ENCODE measurements around the gene COL6A6.

The COL6A6 gene

DNA sequence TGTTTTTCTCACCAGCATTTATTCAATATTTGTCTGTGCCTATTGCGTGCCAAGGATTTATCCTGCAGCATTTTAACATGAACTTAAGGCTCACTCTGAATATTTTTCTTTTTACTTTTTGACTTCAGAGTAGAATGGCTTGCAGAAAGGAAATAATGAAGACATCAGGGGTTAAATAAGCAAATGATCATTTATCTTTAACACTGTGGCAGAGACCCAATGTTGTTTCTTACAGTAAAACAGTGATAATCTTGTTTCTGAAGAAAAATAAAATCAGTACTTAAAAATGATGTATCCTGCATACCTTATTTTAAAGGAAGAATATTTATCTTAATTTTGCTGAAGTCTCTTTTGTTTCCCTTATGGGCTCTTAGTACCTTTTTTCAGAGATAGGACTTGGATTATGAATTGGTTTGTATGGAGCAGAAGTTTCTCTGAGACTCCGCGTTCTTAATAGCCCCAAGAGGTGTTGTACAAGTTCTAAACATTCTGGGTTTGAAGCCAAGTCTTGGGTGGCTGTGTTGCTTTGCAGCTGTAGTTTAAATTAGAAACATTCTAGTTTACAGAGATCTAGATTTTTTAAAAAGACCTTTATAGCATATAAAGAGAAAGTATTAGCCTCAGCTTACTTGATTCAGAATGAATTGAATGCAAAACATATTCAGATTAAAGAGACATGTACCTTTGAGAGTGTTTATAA lies 40.5 kb downstream of the COL6A6 start:
- no peaks in the 10 kb centered on the region for H3K27me3 ChIP-seq (ENCODE audit: control insufficient read depth in 1 of 2, insufficient read depth in 1 of 2, low read length in 2 of 2)
- no peaks in the 10 kb centered on the region for H3K79me1 ChIP-seq (replicated peaks; ENCODE audit: low read length, poor library complexity, severe bottlenecking)
- H3K4me2 ChIP-seq (ENCODE audit: low read length, poor library complexity, severe bottlenecking), result no peak overlapping the region
- no peak overlapping the region for H4K91ac ChIP-seq (ENCODE audit: low read length)
- H3K36me3 ChIP-seq (ENCODE audit: control insufficient read depth in 1 of 2, insufficient read depth in 2 of 2, low read depth in 1 of 2, low read length in 2 of 2), result no peaks in the 10 kb centered on the region
- 93% methylated on average over 3 of the region's 3 CpGs for WGBS
- H4K8ac ChIP-seq (ENCODE audit: low read length), result no peak overlapping the region
- H3K27ac ChIP-seq (ENCODE audit: low read length, poor library complexity, severe bottlenecking), result no peak overlapping the region
- no peak for DNase-seq
- H3K4ac ChIP-seq (ENCODE audit: low read depth in 1 of 2, low read length in 2 of 2), result no peak overlapping the region
- no peak overlapping the region for H2BK5ac ChIP-seq (ENCODE audit: low read depth, low read length, poor library complexity, severe bottlenecking)
- H3K9me3 ChIP-seq (ENCODE audit: control insufficient read depth, low read length), result peaks cover 5% of the 10 kb centered on the region
- no peak overlapping the region for H3K9ac ChIP-seq (ENCODE audit: low read length)
- no peak overlapping the region for H2AK5ac ChIP-seq (ENCODE audit: low read length, severe bottlenecking)
- H2BK12ac ChIP-seq (ENCODE audit: low read length in 2 of 2), result no peak overlapping the region
- H3K4me1 ChIP-seq (ENCODE audit: control insufficient read depth, insufficient read depth, low read depth, low read length), result no peaks in the 10 kb centered on the region
- no peak overlapping the region for H2AFZ ChIP-seq (ENCODE audit: low read depth, low read length)
- H2BK15ac ChIP-seq (ENCODE audit: low read depth, poor library complexity, severe bottlenecking), result no peak overlapping the region
- no peak overlapping the region for H3K23ac ChIP-seq (ENCODE audit: low read length in 2 of 2)
- no peak overlapping the region for H2BK120ac ChIP-seq (ENCODE audit: low read depth, low read length)
- no peak overlapping the region for H3K18ac ChIP-seq (ENCODE audit: low read depth in 1 of 2, low read length in 2 of 2)
- H3K14ac ChIP-seq (ENCODE audit: low read length in 2 of 2), result no peak overlapping the region
- H3K4me3 ChIP-seq (ENCODE audit: insufficient read depth in 1 of 2, low read depth in 1 of 2, low read length in 2 of 2), result no peak overlapping the region

GRCh38 chr3:130558366-130558765 lies 41.4 kb downstream of the COL6A6 start:
- DNase-seq, result no peak
- Histone ChIP-seq H2BK15ac (ENCODE audit: low read depth, poor library complexity, severe bottlenecking) (no peak overlapping the region), H3K9me3 (ENCODE audit: control insufficient read depth, low read length) (no peaks in the 10 kb centered on the region), H3K18ac (ENCODE audit: low read depth in 1 of 2, low read length in 2 of 2) (no peak overlapping the region), H3K36me3 (ENCODE audit: control insufficient read depth in 1 of 2, insufficient read depth in 2 of 2, low read depth in 1 of 2, low read length in 2 of 2) (no peaks in the 10 kb centered on the region), H2AFZ (ENCODE audit: low read depth, low read length) (no peak overlapping the region), H3K14ac (ENCODE audit: low read length in 2 of 2) (no peak overlapping the region), H3K4me1 (ENCODE audit: control insufficient read depth, insufficient read depth, low read depth, low read length) (no peaks in the 10 kb centered on the region), H4K8ac (ENCODE audit: low read length) (no peak overlapping the region), H3K23ac (ENCODE audit: low read length in 2 of 2) (no peak overlapping the region), H4K91ac (ENCODE audit: low read length) (no peak overlapping the region), H3K4me2 (ENCODE audit: low read length, poor library complexity, severe bottlenecking) (no peak overlapping the region), H3K79me1 (replicated peaks; ENCODE audit: low read length, poor library complexity, severe bottlenecking) (no peaks in the 10 kb centered on the region), H3K4me3 (ENCODE audit: insufficient read depth in 1 of 2, low read depth in 1 of 2, low read length in 2 of 2) (no peak overlapping the region), H3K9ac (ENCODE audit: low read length) (no peak overlapping the region), H3K4ac (ENCODE audit: low read depth in 1 of 2, low read length in 2 of 2) (no peak overlapping the region), H2BK5ac (ENCODE audit: low read depth, low read length, poor library complexity, severe bottlenecking) (no peak overlapping the region), H3K27me3 (ENCODE audit: control insufficient read depth in 1 of 2, insufficient read depth in 1 of 2, low read length in 2 of 2) (no peaks in the 10 kb centered on the region), H2BK120ac (ENCODE audit: low read depth, low read length) (no peak overlapping the region), H2AK5ac (ENCODE audit: low read length, severe bottlenecking) (no peak overlapping the region), H3K27ac (ENCODE audit: low read length, poor library complexity, severe bottlenecking) (no peak overlapping the region), H2BK12ac (ENCODE audit: low read length in 2 of 2) (no peak overlapping the region)
- WGBS, result 83% methylated on average over 2 of the region's 4 CpGs

GRCh38 chr3:130565224-130565623 lies 48.2 kb downstream of the COL6A6 start:
- H2BK12ac ChIP-seq (ENCODE audit: low read length in 2 of 2), result no peak overlapping the region
- H2AK5ac ChIP-seq (ENCODE audit: low read length, severe bottlenecking), result no peak overlapping the region
- H2AFZ ChIP-seq (ENCODE audit: low read depth, low read length), result no peak overlapping the region
- no peaks in the 10 kb centered on the region for H3K4me1 ChIP-seq (ENCODE audit: control insufficient read depth, insufficient read depth, low read depth, low read length)
- 77% methylated on average over 11 of the region's 13 CpGs for WGBS
- H2BK120ac ChIP-seq (ENCODE audit: low read depth, low read length), result no peak overlapping the region
- no peak overlapping the region for H3K4ac ChIP-seq (ENCODE audit: low read depth in 1 of 2, low read length in 2 of 2)
- no peak overlapping the region for H3K23ac ChIP-seq (ENCODE audit: low read length in 2 of 2)
- H3K14ac ChIP-seq (ENCODE audit: low read length in 2 of 2), result no peak overlapping the region
- no peak overlapping the region for H2BK5ac ChIP-seq (ENCODE audit: low read depth, low read length, poor library complexity, severe bottlenecking)
- no peak overlapping the region for H3K18ac ChIP-seq (ENCODE audit: low read depth in 1 of 2, low read length in 2 of 2)
- no peaks in the 10 kb centered on the region for H3K27me3 ChIP-seq (ENCODE audit: control insufficient read depth in 1 of 2, insufficient read depth in 1 of 2, low read length in 2 of 2)
- no peaks in the 10 kb centered on the region for H3K36me3 ChIP-seq (ENCODE audit: control insufficient read depth in 1 of 2, insufficient read depth in 2 of 2, low read depth in 1 of 2, low read length in 2 of 2)
- no peak overlapping the region for H3K9ac ChIP-seq (ENCODE audit: low read length)
- no peaks in the 10 kb centered on the region for H3K79me1 ChIP-seq (replicated peaks; ENCODE audit: low read length, poor library complexity, severe bottlenecking)
- no peak for DNase-seq
- H3K4me2 ChIP-seq (ENCODE audit: low read length, poor library complexity, severe bottlenecking), result no peak overlapping the region
- H3K4me3 ChIP-seq (ENCODE audit: insufficient read depth in 1 of 2, low read depth in 1 of 2, low read length in 2 of 2), result no peak overlapping the region
- no peak overlapping the region for H3K27ac ChIP-seq (ENCODE audit: low read length, poor library complexity, severe bottlenecking)
- H4K8ac ChIP-seq (ENCODE audit: low read length), result no peak overlapping the region
- H3K9me3 ChIP-seq (ENCODE audit: control insufficient read depth, low read length), result no peaks in the 10 kb centered on the region
- no peak overlapping the region for H2BK15ac ChIP-seq (ENCODE audit: low read depth, poor library complexity, severe bottlenecking)
- no peak overlapping the region for H4K91ac ChIP-seq (ENCODE audit: low read length)

Data from mesenchymal stem cell (in vitro differentiated cells and primary cell).